Measurements from ENCODE around the gene SLC2A5. TPM values are rescaled to one million over a fixed set of nuclear protein-coding genes. Genes with fewer than 3 reads are reported as not detected.

SLC2A5 gene
- total RNA-seq, 4 donors from 2014 or later: 1.9 to 10.5 (median 4.5) TPM

- no peak for TF ChIP-seq CTCF (IDR thresholded peaks at IDR 0.05; ENCODE audit: low read depth)
Observed at GRCh38 chr1:9038881-9039760, 30.3 kb downstream of the SLC2A5 start.

GRCh38 chr1:9038338-9038650, 31.1 kb downstream of the SLC2A5 start:
- no peak for TF ChIP-seq CTCF (IDR thresholded peaks at IDR 0.05; ENCODE audit: low read depth)

GRCh38 chr1:9037476-9038337, 31.7 kb downstream of the SLC2A5 start:
- TF ChIP-seq CTCF (IDR thresholded peaks at IDR 0.05; ENCODE audit: low read depth): no peak

- no peak for TF ChIP-seq CTCF (IDR thresholded peaks at IDR 0.05; ENCODE audit: low read depth)
Observed at GRCh38 chr1:9035226-9035625, 34.2 kb downstream of the SLC2A5 start.

- TF ChIP-seq CTCF (IDR thresholded peaks at IDR 0.05; ENCODE audit: low read depth): no peak
Observed at GRCh38 chr1:9033363-9033762, 36.1 kb downstream of the SLC2A5 start.

GRCh38 chr1:9031484-9032259, 37.8 kb downstream of the SLC2A5 start:
- no peak for TF ChIP-seq CTCF (IDR thresholded peaks at IDR 0.05; ENCODE audit: low read depth)
